SK-N-SH (cell line): Measurements from ENCODE around the gene HHIPL1.

Experiments
- EP300 ChIP-seq, 2 experiments: IDR thresholded peaks; 2 replicates each; pipeline versions ENCODE4 v1.4.0 to v1.6.1; 2012; ENCODE audit warnings: borderline replicate concordance in 1 of 2, low read depth in 1 of 2, low read length in 1 of 2
- POLR2AphosphoS5 ChIP-seq: IDR thresholded peaks from 2 replicates; pipeline ENCODE4 v1.6.1; 2012; ENCODE audit warnings: low read depth, low read length
- RAD21 ChIP-seq: IDR thresholded peaks from 2 replicates; pipeline ENCODE4 v1.6.1; 2012; ENCODE audit warnings: mild to moderate bottlenecking, low read length

DNA sequence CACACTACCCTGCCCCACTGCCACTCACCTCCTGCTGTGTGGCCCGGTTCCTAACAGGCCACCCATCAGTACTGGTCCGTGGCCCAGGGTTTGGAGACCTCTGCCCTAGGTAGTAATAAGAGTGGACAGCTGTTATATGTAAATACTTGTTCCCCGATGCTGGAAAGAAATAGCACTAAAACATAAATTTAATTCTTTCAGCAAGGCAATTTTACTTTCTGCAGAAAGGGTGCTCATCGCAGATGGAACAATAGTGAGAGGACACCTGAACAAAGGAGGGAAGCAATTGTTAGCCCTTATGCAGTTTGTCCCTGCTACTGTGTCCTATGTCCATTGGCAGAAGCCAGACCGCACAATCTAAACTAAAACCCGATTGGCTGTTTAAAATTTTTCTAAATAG lies 33.3 kb downstream of the HHIPL1 start:
- TF ChIP-seq POLR2AphosphoS5, result no peak
- TF ChIP-seq RAD21, result no peak
- no peak for TF ChIP-seq EP300 (IDR thresholded peaks at IDR 0.05; ENCODE audit: borderline replicate concordance in 1 of 2, low read depth in 1 of 2, low read length in 1 of 2)
